HG02852 (cell line): ENCODE results near the gene TMC4.
"Not testable (repeated sequence)": the region's sequence is repeated elsewhere in the genome, so short reads cannot be mapped to it uniquely, and the experiment has no call there.

Experiments
- ATAC-seq: cut with Tn5 transposase; IDR thresholded peaks from one replicate; pipeline ENCODE4 v1.9.1; 2021; ENCODE audit warnings: mild to moderate bottlenecking, moderate library complexity; ENCODE audit not compliant: unreplicated experiment

The TMC4 gene

GRCh38 chr19:54180691-54181091, 7.7 kb upstream of the TMC4 start:
- ATAC-seq: no peak

- ATAC-seq: no peak
Observed at GRCh38 chr19:54179921-54180461, 7.0 kb upstream of the TMC4 start.

GRCh38 chr19:54179262-54179852, 6.4 kb upstream of the TMC4 start:
- no peak for ATAC-seq

- ATAC-seq: no peak
Observed at GRCh38 chr19:54178581-54179261, 5.8 kb upstream of the TMC4 start.

GRCh38 chr19:54173951-54174834, 1.2 kb upstream of the TMC4 start:
- ATAC-seq: no peak

- no peak for ATAC-seq
Observed at GRCh38 chr19:54173359-54173699, 369 bp upstream of the TMC4 start.

GRCh38 chr19:54171736-54172431, 1.1 kb downstream of the TMC4 start:
- ATAC-seq: not testable (repeated sequence)

GRCh38 chr19:54169149-54169740, 3.7 kb downstream of the TMC4 start:
- ATAC-seq: no peak

GRCh38 chr19:54168174-54168917, 4.6 kb downstream of the TMC4 start:
- ATAC-seq: no peak

- ATAC-seq: no peak
Observed at GRCh38 chr19:54165222-54165621, 7.7 kb downstream of the TMC4 start.

- ATAC-seq: no peak
Observed at GRCh38 chr19:54164369-54165068, 8.4 kb downstream of the TMC4 start.

- ATAC-seq: no peak
Observed at GRCh38 chr19:54162884-54163283, 10.1 kb downstream of the TMC4 start.

GRCh38 chr19:54162241-54162805, 10.6 kb downstream of the TMC4 start:
- no peak for ATAC-seq

- ATAC-seq: no peak
Observed at GRCh38 chr19:54160854-54161253, 12.1 kb downstream of the TMC4 start.

- ATAC-seq: peak; percentile 2
Observed at GRCh38 chr19:54160182-54160811, 12.7 kb downstream of the TMC4 start.

GRCh38 chr19:54159352-54160181, 13.4 kb downstream of the TMC4 start, which contains the start of gene LENG1:
Gene LENG1, minus strand, starts transcription at chr19:54159721. Its CDS starts 26 bp downstream, at chr19:54159695.
- ATAC-seq: peak; percentile 89

GRCh38 chr19:54158812-54159351, 14.1 kb downstream of the TMC4 start:
- no peak for ATAC-seq
